Common myeloid progenitor, CD34-positive (primary cell): ENCODE measurements around the gene BORCS5.
A peak's percentile ranks its signal among the peaks of the same experiment; 100 is the strongest.

Experiments
- CTCF ChIA-PET: fragments of 350-600 bp; sonication (Branson Sonifier 250); formaldehyde crosslinking; loops from one replicate; lab custom pipeline; 2021; ENCODE audit warnings: antibody characterized with exemption; lab: Charles Lee
- POLR2A ChIA-PET: fragments of 350-600 bp; sonication (Branson Sonifier 250); formaldehyde crosslinking; loops from one replicate; lab custom pipeline; 2021; ENCODE audit warnings: antibody characterized with exemption; lab: Charles Lee
- DNase-seq, 3 donors: peaks; one replicate each; pipeline versions ENCODE4 v3.0.0 to v3.0.0-alpha.2; 2013
- H3K27ac ChIP-seq, 2 experiments: 1 replicate in 1 of 2; 2 replicates in 1 of 2; pipeline ENCODE4 v1.7.0; 2013; ENCODE audit warnings: inconsistent platforms in 2 of 2, low read length in 2 of 2, mild to moderate bottlenecking in 2 of 2, low read depth in 1 of 2, moderate library complexity in 1 of 2; ENCODE audit not compliant: severe bottlenecking in 2 of 2, insufficient read depth in 1 of 2, poor library complexity in 1 of 2
- H3K27me3 ChIP-seq, 5 experiments: replicated peaks in 2 of 5; 1 replicate in 3 of 5; 2 replicates in 2 of 5; pipeline versions ENCODE4 v1.6.1 to v1.7.0; 2013; ENCODE audit warnings: low read length in 4 of 5, mild to moderate bottlenecking in 2 of 5, moderate library complexity in 2 of 5, inconsistent platforms in 1 of 5; ENCODE audit not compliant: insufficient read depth in 5 of 5, control insufficient read depth in 4 of 5
- H3K36me3 ChIP-seq, 4 experiments: 1 replicate in 2 of 4; 2 replicates in 2 of 4; pipeline versions ENCODE4 v1.6.1 to v1.7.0; 2013; ENCODE audit warnings: low read length in 3 of 4, control low read depth in 1 of 4, mild to moderate bottlenecking in 1 of 4; ENCODE audit not compliant: control insufficient read depth in 4 of 4, insufficient read depth in 4 of 4
- H3K4me1 ChIP-seq, 4 experiments: 1 replicate in 3 of 4; 2 replicates in 1 of 4; pipeline versions ENCODE4 v1.6.1 to v1.7.1; 2013; ENCODE audit warnings: low read length in 3 of 4, mild to moderate bottlenecking in 3 of 4, control low read depth in 1 of 4, inconsistent platforms in 1 of 4, moderate library complexity in 1 of 4; ENCODE audit not compliant: control insufficient read depth in 4 of 4, insufficient read depth in 4 of 4; ENCODE audit errors: control extremely low read depth in 1 of 4
- H3K4me3 ChIP-seq, 7 experiments: 1 replicate in 4 of 7; 2 replicates in 3 of 7; pipeline versions ENCODE4 v1.5.1 to v1.7.0; 2013; ENCODE audit warnings: mild to moderate bottlenecking in 7 of 7, low read length in 6 of 7, moderate library complexity in 6 of 7, inconsistent platforms in 2 of 7, low read depth in 2 of 7, control low read depth in 1 of 7; ENCODE audit not compliant: insufficient read depth in 4 of 7, control insufficient read depth in 1 of 7; ENCODE audit errors: extremely low read depth in 1 of 7
- H3K9me3 ChIP-seq, 5 experiments: 1 replicate in 4 of 5; 2 replicates in 1 of 5; pipeline versions ENCODE4 v1.6.1 to v1.7.1; 2013; ENCODE audit warnings: low read length in 4 of 5, mild to moderate bottlenecking in 2 of 5, inconsistent platforms in 1 of 5, low read depth in 1 of 5, moderate library complexity in 1 of 5; ENCODE audit not compliant: control insufficient read depth in 4 of 5, insufficient read depth in 2 of 5; ENCODE audit errors: control extremely low read depth in 1 of 5
- WGBS: methylation state at CpG from one replicate; pipeline ENCODE4 v1.1.5; 2013; ENCODE audit not compliant: insufficient coverage; 5-methylcytosine and 5-hydroxymethylcytosine counted together

BORCS5 gene

DNA sequence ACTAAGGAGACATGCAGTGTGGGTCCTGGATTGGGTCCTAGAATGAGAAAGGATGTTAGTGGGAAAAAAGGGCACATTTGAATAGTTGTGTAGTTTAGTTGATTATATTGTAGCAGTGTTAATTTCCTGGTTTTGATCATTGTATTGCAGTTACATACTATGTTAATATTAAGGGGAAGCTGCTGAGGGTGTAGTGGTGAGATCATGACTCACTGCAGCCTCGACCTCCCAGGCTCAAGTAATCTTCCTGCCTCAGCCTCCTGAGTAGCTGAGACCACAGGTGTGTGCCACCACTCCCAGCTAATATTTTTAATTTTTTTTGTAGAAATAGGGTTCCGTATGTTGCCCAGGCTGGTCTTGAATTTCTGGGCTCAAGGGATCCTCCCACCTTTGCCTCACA lies 21.7 kb downstream of the BORCS5 start:
- CTCF ChIA-PET = interaction anchor here (4.0 to 6.0 kb wide), 3 partner anchors 185 to 325 kb away, joined by 21 to 51 read pairs (median 22); partner anchors contain the start of gene DUSP16
- H3K4me3 ChIP-seq = no peak overlapping the region
- H3K27me3 ChIP-seq = no peaks in the 10 kb centered on the region
- WGBS = no CpG with 5 or more reads among the region's 2 CpGs
- DNase-seq = peak in 2 of 3 donors; percentile 35 to 58
- POLR2A ChIA-PET = no interaction called here
- H3K27ac ChIP-seq = no peak overlapping the region
- H3K4me1 ChIP-seq = peaks cover 0 to 4% (median 2%) of the 10 kb centered on the region in 4 experiments
- peaks cover 0 to 3% (median 0%) of the 10 kb centered on the region in 4 experiments for H3K36me3 ChIP-seq
- H3K9me3 ChIP-seq = no peaks in the 10 kb centered on the region

- Histone ChIP-seq H3K36me3 (peaks cover 0 to 3% (median 0%) of the 10 kb centered on the region in 4 experiments), H3K27ac (no peak overlapping the region), H3K4me1 (peaks cover 0 to 13% (median 2%) of the 10 kb centered on the region in 4 experiments), H3K9me3 (no peaks in the 10 kb centered on the region), H3K27me3 (no peaks in the 10 kb centered on the region), H3K4me3 (no peak overlapping the region)
- no CpG with 5 or more reads among the region's 4 CpGs for WGBS
- ChIA-PET POLR2A (no interaction called here), CTCF (interaction anchor here (0.7 to 6.0 kb wide), 4 partner anchors 184 to 357 kb away, joined by 3 to 51 read pairs (median 13); partner anchors contain the start of gene DUSP16)
- DNase-seq = peak in 2 of 3 donors; percentile 28 to 31
Measured at GRCh38 chr12:12379831-12380730, 23.2 kb downstream of the BORCS5 start.

DNA sequence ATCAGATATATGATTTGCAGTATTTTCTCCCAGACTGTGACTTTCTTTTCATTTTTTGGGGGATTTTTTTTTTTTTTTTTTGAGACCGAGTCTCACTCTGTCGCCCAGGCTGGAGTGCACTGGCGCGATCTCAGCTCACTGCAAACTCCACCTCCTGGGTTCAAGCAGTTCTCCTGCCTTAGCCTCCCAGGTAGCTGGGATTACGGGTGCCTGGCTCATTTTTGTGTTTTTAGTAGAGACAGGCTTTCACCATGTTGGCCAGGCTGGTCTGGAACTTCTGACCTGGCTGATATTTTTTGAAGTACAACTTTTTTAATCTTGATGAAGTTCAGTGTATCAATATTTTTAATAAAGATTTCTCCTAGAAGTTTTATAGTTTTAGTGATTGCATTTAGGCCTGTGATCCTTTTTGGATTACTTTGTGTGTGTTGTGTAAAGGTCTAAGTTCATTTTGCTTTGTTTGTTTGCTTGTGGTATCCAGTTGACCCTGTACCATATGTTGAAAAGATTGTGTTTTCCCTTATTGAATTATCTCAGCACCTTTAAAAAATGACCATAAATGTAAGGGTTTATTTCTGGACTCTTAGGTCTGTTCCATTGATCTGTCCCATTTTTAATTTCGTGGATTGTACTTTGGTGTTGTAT lies 24.2 kb downstream of the BORCS5 start:
- no peaks in the 10 kb centered on the region for H3K27me3 ChIP-seq
- POLR2A ChIA-PET = no interaction called here
- no CpG with 5 or more reads among the region's 6 CpGs for WGBS
- H3K4me1 ChIP-seq = peaks cover 0 to 15% (median 2%) of the 10 kb centered on the region in 4 experiments
- no peak overlapping the region for H3K4me3 ChIP-seq
- CTCF ChIA-PET = no interaction called here
- no peak overlapping the region for H3K27ac ChIP-seq
- peaks cover 0 to 3% (median 0%) of the 10 kb centered on the region in 4 experiments for H3K36me3 ChIP-seq
- H3K9me3 ChIP-seq = no peaks in the 10 kb centered on the region
- no peak for DNase-seq

- Histone ChIP-seq H3K36me3 (peaks cover 0 to 3% (median 0%) of the 10 kb centered on the region in 4 experiments), H3K4me3 (no peak overlapping the region), H3K27ac (no peak overlapping the region), H3K4me1 (peaks cover 0 to 15% (median 2%) of the 10 kb centered on the region in 4 experiments), H3K27me3 (no peaks in the 10 kb centered on the region), H3K9me3 (no peaks in the 10 kb centered on the region)
- WGBS = 100% methylated on average over 1 of the region's 3 CpGs
- POLR2A ChIA-PET = no interaction called here
- DNase-seq = no peak
- CTCF ChIA-PET = no interaction called here
Measured at GRCh38 chr12:12381982-12382381, 25.1 kb downstream of the BORCS5 start.

- H3K27me3 ChIP-seq = no peaks in the 10 kb centered on the region
- no peak overlapping the region for H3K27ac ChIP-seq
- H3K4me1 ChIP-seq = peaks cover 0 to 13% (median 2%) of the 10 kb centered on the region in 4 experiments
- 89% methylated on average over 5 of the region's 7 CpGs for WGBS
- ChIA-PET CTCF (interaction anchor here (0.6 to 1.8 kb wide), 2 partner anchors 255 to 352 kb away, joined by 3 to 4 read pairs; no protein-coding TSS in a partner anchor), POLR2A (interaction anchor here (0.6 kb wide), 1 partner anchor 66 kb away, joined by 3 read pairs; no protein-coding TSS in a partner anchor)
- no peak for DNase-seq
- peaks cover 0 to 3% (median 0%) of the 10 kb centered on the region in 4 experiments for H3K36me3 ChIP-seq
- no peaks in the 10 kb centered on the region for H3K9me3 ChIP-seq
- H3K4me3 ChIP-seq = no peak overlapping the region
Measured at GRCh38 chr12:12384571-12385340, 27.9 kb downstream of the BORCS5 start.

- Histone ChIP-seq H3K27me3 (no peaks in the 10 kb centered on the region), H3K27ac (no peak overlapping the region), H3K36me3 (no peaks in the 10 kb centered on the region), H3K4me3 (no peak overlapping the region), H3K4me1 (peaks cover 0 to 12% (median 3%) of the 10 kb centered on the region in 4 experiments), H3K9me3 (no peaks in the 10 kb centered on the region)
- WGBS = 73% methylated on average over 3 of the region's 3 CpGs
- POLR2A ChIA-PET = no interaction called here
- no peak for DNase-seq
- CTCF ChIA-PET = interaction anchor here (1.1 to 1.6 kb wide), 4 partner anchors 11 to 268 kb away, joined by 3 to 12 read pairs (median 3); partner anchors contain the start of gene DUSP16
Measured at GRCh38 chr12:12387501-12387900, 30.6 kb downstream of the BORCS5 start.
